ENCODE data around the gene PADI4. TPM values are rescaled to one million over a fixed set of nuclear protein-coding genes. Genes with fewer than 3 reads are reported as not detected.
"Not testable (repeated sequence)": the region's sequence is repeated elsewhere in the genome, so short reads cannot be mapped to it uniquely, and the experiment has no call there.

Gene PADI4
- total RNA-seq, 1 donor: not detected

- DNase-seq (ENCODE audit: low read depth): peak; percentile 57
- peak; percentile 93 for TF ChIP-seq CTCF (IDR thresholded peaks at IDR 0.05; ENCODE audit: insufficient read depth, low read length)
- H3K4me3 ChIP-seq (ENCODE audit: low read depth, low read length): no peak overlapping the region
Observed at GRCh38 chr1:17335821-17336710, 28.1 kb downstream of the PADI4 start.

DNA sequence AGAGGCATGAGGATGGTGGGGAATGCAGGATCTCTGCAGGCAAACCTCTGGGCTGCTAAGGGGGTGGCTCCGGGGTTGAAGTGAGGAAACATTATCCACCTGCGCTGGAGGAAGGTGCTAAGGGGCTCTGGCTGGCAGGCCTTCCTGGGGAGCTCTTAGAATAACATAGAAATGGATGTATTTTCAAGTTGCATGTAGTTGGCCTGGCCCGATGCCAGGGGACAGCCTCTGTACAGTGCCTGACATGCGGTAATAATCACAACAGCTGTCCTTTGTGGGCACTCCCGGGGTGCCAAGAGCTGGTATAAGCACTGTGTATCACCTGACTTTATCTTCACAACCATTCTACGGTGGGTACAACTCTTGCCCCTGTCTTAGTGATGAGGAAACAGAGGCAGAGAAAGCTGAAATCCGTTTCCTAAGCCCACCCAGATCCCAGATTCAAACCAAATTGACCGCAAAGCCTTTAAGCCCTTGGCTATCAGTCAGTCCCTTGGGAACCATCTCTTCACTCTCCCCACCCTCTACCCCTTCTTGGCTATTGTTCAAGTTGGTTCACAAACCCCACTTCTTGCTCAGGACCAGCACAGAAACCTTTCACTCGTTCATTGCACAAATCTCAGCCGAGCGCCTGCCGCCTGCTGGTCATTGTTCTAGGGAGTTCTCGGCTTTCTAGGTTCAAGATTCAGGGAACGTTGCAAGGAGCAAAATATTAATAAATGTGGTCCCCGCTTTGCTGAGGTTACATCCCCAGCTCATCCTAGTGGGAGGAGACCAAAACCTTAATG lies 30.9 kb downstream of the PADI4 start:
- no peak overlapping the region for H3K4me3 ChIP-seq (ENCODE audit: low read depth, low read length)
- no peak for DNase-seq (ENCODE audit: low read depth)
- TF ChIP-seq CTCF (IDR thresholded peaks at IDR 0.05; ENCODE audit: insufficient read depth, low read length): peak; percentile 25

DNA sequence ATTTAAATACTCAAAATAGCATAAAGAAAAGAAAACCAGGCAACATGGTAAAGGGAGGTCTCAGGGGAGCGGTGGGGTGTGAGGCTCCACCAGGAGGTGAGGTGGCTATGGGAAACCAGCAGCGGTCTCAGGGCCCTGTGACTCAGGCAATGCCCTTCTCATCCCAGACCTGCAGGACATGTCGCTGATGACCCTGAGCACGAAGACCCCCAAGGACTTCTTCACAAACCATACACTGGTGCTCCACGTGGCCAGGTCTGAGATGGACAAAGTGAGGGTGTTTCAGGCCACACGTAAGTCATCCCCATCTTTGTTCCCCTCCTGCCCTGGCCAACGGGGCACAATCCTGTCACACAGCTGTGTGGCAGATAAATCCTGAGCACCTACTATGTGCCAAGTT lies 31.5 kb downstream of the PADI4 start:
- DNase-seq (ENCODE audit: low read depth): no peak
- no peak overlapping the region for H3K4me3 ChIP-seq (ENCODE audit: low read depth, low read length)
- TF ChIP-seq CTCF (IDR thresholded peaks at IDR 0.05; ENCODE audit: insufficient read depth, low read length): no peak

GRCh38 chr1:17340358-17340757 lies 32.4 kb downstream of the PADI4 start:
- H3K4me3 ChIP-seq (ENCODE audit: low read depth, low read length): no peak overlapping the region
- TF ChIP-seq CTCF (IDR thresholded peaks at IDR 0.05; ENCODE audit: insufficient read depth, low read length): no peak
- DNase-seq (ENCODE audit: low read depth): no peak

DNA sequence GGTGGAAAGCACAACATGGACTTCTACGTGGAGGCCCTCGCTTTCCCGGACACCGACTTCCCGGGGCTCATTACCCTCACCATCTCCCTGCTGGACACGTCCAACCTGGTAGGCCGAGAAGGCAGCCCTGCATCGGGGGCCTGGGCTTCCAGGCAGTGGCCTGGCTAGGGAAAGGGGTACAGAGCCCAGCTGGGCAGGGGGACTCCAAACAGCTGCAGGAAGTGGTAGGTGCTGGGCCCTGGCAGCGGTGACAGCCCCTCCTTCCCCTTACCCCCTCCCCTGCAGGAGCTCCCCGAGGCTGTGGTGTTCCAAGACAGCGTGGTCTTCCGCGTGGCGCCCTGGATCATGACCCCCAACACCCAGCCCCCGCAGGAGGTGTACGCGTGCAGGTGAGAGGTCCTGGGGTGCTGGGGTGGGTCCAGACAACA lies 34.0 kb downstream of the PADI4 start:
- DNase-seq (ENCODE audit: low read depth): no peak
- H3K4me3 ChIP-seq (ENCODE audit: low read depth, low read length): no peak overlapping the region
- TF ChIP-seq CTCF (IDR thresholded peaks at IDR 0.05; ENCODE audit: insufficient read depth, low read length): no peak

- not testable (repeated sequence) for DNase-seq (ENCODE audit: low read depth)
Observed at GRCh38 chr1:17345506-17345905, 37.5 kb downstream of the PADI4 start.

More at GRCh38 chr1:17345506-17345905, 37.5 kb downstream of the PADI4 start:
- H3K4me3 ChIP-seq (ENCODE audit: low read depth, low read length): not testable (repeated sequence)

Measured in fibroblast of the aortic adventitia (primary cell).